Renal cortical epithelial cell (primary cell): ENCODE measurements around the gene SLF2. TPM values are rescaled to one million over a fixed set of nuclear protein-coding genes. Genes with fewer than 3 reads are reported as not detected.
A peak's percentile ranks its signal among the peaks of the same experiment; 100 is the strongest.
"Not testable (repeated sequence)": the region's sequence is repeated elsewhere in the genome, so short reads cannot be mapped to it uniquely, and the experiment has no call there.

ENCODE experiments used
- DNase-seq: peaks from one replicate; pipeline ENCODE4 v3.0.0-alpha.2; 2011; ENCODE audit warnings: low read depth
- total RNA-seq: library from RNA; depleted of rRNA; stranded (reverse); fragments of >200 nt; gene quantifications from 2 replicates; pipeline ENCODE4 v1.2.3, GENCODE V29; 2014

SLF2 gene
- total RNA-seq, 1 donor from 2014 or later = 25.7 TPM

- no peak for DNase-seq
Observed at GRCh38 chr10:100948916-100949315, 36.2 kb downstream of the SLF2 start.

- DNase-seq = no peak
Observed at GRCh38 chr10:100960251-100960650, 47.5 kb downstream of the SLF2 start.

GRCh38 chr10:100962351-100963080 is 49.8 kb downstream of the SLF2 start:
- DNase-seq = no peak

- no peak for DNase-seq
Observed at GRCh38 chr10:100963826-100964225, 51.1 kb downstream of the SLF2 start.

- no peak for DNase-seq
Observed at GRCh38 chr10:100965820-100966219, 53.1 kb downstream of the SLF2 start.

GRCh38 chr10:100966887-100967286 is 54.1 kb downstream of the SLF2 start:
- DNase-seq = no peak

- no peak for DNase-seq
Observed at GRCh38 chr10:100967332-100967731, 54.6 kb downstream of the SLF2 start.

- DNase-seq = no peak
Observed at GRCh38 chr10:100968062-100968736, 55.4 kb downstream of the SLF2 start.

GRCh38 chr10:100968863-100969186 is 56.1 kb downstream of the SLF2 start:
- DNase-seq = no peak

GRCh38 chr10:100969187-100970075 is 56.7 kb downstream of the SLF2 start, which contains the start of gene SEMA4G:
Gene SEMA4G (plus strand): TSS chr10:100969504. CDS start chr10:100972913, 3,409 bp downstream.
- DNase-seq = no peak

- DNase-seq = no peak
Observed at GRCh38 chr10:100970076-100970913, 57.5 kb downstream of the SLF2 start.

- peak; percentile 74 for DNase-seq
Observed at GRCh38 chr10:100970914-100971811, 58.4 kb downstream of the SLF2 start.

- no peak for DNase-seq
Observed at GRCh38 chr10:100972115-100972903, 59.5 kb downstream of the SLF2 start.

- DNase-seq = no peak
Observed at GRCh38 chr10:100972904-100973535, 60.3 kb downstream of the SLF2 start.

GRCh38 chr10:100975397-100975796 is 62.6 kb downstream of the SLF2 start:
- DNase-seq = not testable (repeated sequence)

GRCh38 chr10:100976906-100977305 is 64.1 kb downstream of the SLF2 start:
- no peak for DNase-seq

- DNase-seq = no peak
Observed at GRCh38 chr10:100977436-100977835, 64.7 kb downstream of the SLF2 start.

- DNase-seq = no peak
Observed at GRCh38 chr10:100978121-100978900, 65.5 kb downstream of the SLF2 start.

GRCh38 chr10:100978901-100979195 is 66.1 kb downstream of the SLF2 start:
- DNase-seq = no peak
